ENCODE measurements around the gene NOS2. TPM values are rescaled to one million over a fixed set of nuclear protein-coding genes. Genes with fewer than 3 reads are reported as not detected.
"Not testable (repeated sequence)": the region's sequence is repeated elsewhere in the genome, so short reads cannot be mapped to it uniquely, and the experiment has no call there.

Gene NOS2
- total RNA-seq, 1 experiment from 2014 or later: 0.67 TPM

GRCh38 chr17:27752831-27753619, 47.3 kb downstream of the NOS2 start:
- H3K9me3 ChIP-seq (ENCODE audit: low read depth, low read length, poor library complexity, severe bottlenecking); H3K36me3 ChIP-seq (ENCODE audit: insufficient read depth, low read length, poor library complexity, severe bottlenecking); H3K27me3 ChIP-seq (replicated peaks; ENCODE audit: insufficient read depth, low read depth, low read length, poor library complexity); H3K27ac ChIP-seq (ENCODE audit: low read depth, low read length, poor library complexity, severe bottlenecking); DNase-seq (ENCODE audit: low spot score); H3K4me3 ChIP-seq (ENCODE audit: low read depth, low read length, poor library complexity, severe bottlenecking); H3K4me1 ChIP-seq (ENCODE audit: insufficient read depth, low read length, poor library complexity, severe bottlenecking); CTCF ChIA-PET; BruUV-seq (replicated peaks); POLR2A ChIA-PET (ENCODE audit: low non-redundant PET): not testable (repeated sequence)
- peak; percentile 38; the same call in 1 of the 2 replicates for TF ChIP-seq CTCF (conservative IDR thresholded peaks at IDR 0.05; ENCODE audit: low read depth, low read length)
- intact Hi-C loops (cut with micrococcal nuclease; ENCODE audit: unreplicated experiment): loop anchor here (10.0 kb wide), 1 partner anchor 518 kb away; no protein-coding TSS in a partner anchor

GRCh38 chr17:27751622-27752490, 48.5 kb downstream of the NOS2 start:
- ChIA-PET CTCF (no interaction called here), POLR2A (ENCODE audit: low non-redundant PET) (no interaction called here)
- intact Hi-C loops (cut with micrococcal nuclease; ENCODE audit: unreplicated experiment): loop anchor here (10.0 kb wide), 1 partner anchor 517 kb away; no protein-coding TSS in a partner anchor
- Histone ChIP-seq H3K27me3 (replicated peaks; ENCODE audit: insufficient read depth, low read depth, low read length, poor library complexity) (no peaks in the 10 kb centered on the region), H3K27ac (ENCODE audit: low read depth, low read length, poor library complexity, severe bottlenecking) (no peak overlapping the region), H3K4me3 (ENCODE audit: low read depth, low read length, poor library complexity, severe bottlenecking) (no peak overlapping the region), H3K36me3 (ENCODE audit: insufficient read depth, low read length, poor library complexity, severe bottlenecking) (no peaks in the 10 kb centered on the region), H3K9me3 (ENCODE audit: low read depth, low read length, poor library complexity, severe bottlenecking) (no peaks in the 10 kb centered on the region), H3K4me1 (ENCODE audit: insufficient read depth, low read length, poor library complexity, severe bottlenecking) (no peaks in the 10 kb centered on the region)
- no peak for DNase-seq (ENCODE audit: low spot score)
- no peak for TF ChIP-seq EZH2 (IDR thresholded peaks at IDR 0.05; ENCODE audit: borderline replicate concordance, low read depth, low read length, poor library complexity, severe bottlenecking)
- no TSS peak for BruUV-seq (replicated peaks)

GRCh38 chr17:27751166-27751565, 49.2 kb downstream of the NOS2 start:
- Histone ChIP-seq H3K27ac (ENCODE audit: low read depth, low read length, poor library complexity, severe bottlenecking) (no peak overlapping the region), H3K9me3 (ENCODE audit: low read depth, low read length, poor library complexity, severe bottlenecking) (no peaks in the 10 kb centered on the region), H3K4me1 (ENCODE audit: insufficient read depth, low read length, poor library complexity, severe bottlenecking) (no peaks in the 10 kb centered on the region), H3K36me3 (ENCODE audit: insufficient read depth, low read length, poor library complexity, severe bottlenecking) (no peaks in the 10 kb centered on the region), H3K4me3 (ENCODE audit: low read depth, low read length, poor library complexity, severe bottlenecking) (no peak overlapping the region), H3K27me3 (replicated peaks; ENCODE audit: insufficient read depth, low read depth, low read length, poor library complexity) (no peaks in the 10 kb centered on the region)
- BruUV-seq (replicated peaks): no TSS peak
- intact Hi-C loops (cut with micrococcal nuclease; ENCODE audit: unreplicated experiment): loop anchor here (10.0 kb wide), 1 partner anchor 516 kb away; no protein-coding TSS in a partner anchor
- ChIA-PET CTCF (no interaction called here), POLR2A (ENCODE audit: low non-redundant PET) (no interaction called here)
- DNase-seq (ENCODE audit: low spot score): no peak
- TF ChIP-seq EZH2 (IDR thresholded peaks at IDR 0.05; ENCODE audit: borderline replicate concordance, low read depth, low read length, poor library complexity, severe bottlenecking) (no peak), CTCF (conservative IDR thresholded peaks at IDR 0.05; ENCODE audit: low read depth, low read length) (no peak)

GRCh38 chr17:27749562-27750150, 50.7 kb downstream of the NOS2 start:
- H3K36me3 ChIP-seq (ENCODE audit: insufficient read depth, low read length, poor library complexity, severe bottlenecking); H3K4me1 ChIP-seq (ENCODE audit: insufficient read depth, low read length, poor library complexity, severe bottlenecking); H3K9me3 ChIP-seq (ENCODE audit: low read depth, low read length, poor library complexity, severe bottlenecking); H3K27ac ChIP-seq (ENCODE audit: low read depth, low read length, poor library complexity, severe bottlenecking); H3K27me3 ChIP-seq (replicated peaks; ENCODE audit: insufficient read depth, low read depth, low read length, poor library complexity); BruUV-seq (replicated peaks); DNase-seq (ENCODE audit: low spot score); CTCF ChIA-PET; POLR2A ChIA-PET (ENCODE audit: low non-redundant PET); H3K4me3 ChIP-seq (ENCODE audit: low read depth, low read length, poor library complexity, severe bottlenecking): not testable (repeated sequence)
- intact Hi-C loops (cut with micrococcal nuclease; ENCODE audit: unreplicated experiment): loop anchor here (10.0 kb wide), 1 partner anchor 515 kb away; no protein-coding TSS in a partner anchor

Data from A673 (cell line).